ENCODE measurements around the gene SLC38A2.
A peak's percentile ranks its signal among the peaks of the same experiment; 100 is the strongest.
"Not testable (repeated sequence)": the region's sequence is repeated elsewhere in the genome, so short reads cannot be mapped to it uniquely, and the experiment has no call there.

The SLC38A2 gene

DNA sequence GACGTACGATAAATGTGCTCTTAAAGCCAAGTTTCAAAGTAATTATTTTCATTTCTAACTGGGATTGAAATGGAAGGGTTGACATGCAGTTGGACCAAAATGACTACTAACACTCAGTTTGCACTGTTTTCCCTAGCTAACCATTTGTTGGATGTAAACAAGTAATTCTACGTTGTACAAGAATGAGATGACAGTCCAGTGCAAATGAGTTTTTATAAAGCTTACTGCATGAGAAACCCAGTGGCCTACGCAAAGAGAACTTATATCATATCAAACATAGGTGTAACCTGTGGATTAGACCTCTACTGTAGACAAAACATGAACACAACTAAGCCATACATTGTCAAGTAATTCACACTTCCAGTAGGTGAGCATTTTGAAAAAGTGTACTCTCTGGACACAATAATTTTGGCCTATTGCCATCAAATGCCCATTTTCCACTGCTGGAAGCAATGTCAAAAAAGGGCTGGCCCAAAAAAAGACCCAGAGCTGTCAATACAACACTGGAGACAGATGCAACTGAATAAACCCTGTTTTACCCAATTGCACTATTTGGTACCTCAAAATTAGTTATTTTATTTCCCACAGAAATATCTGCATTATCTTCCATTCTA is 12.8 kb downstream of the SLC38A2 start:
- no peak for DNase-seq

DNA sequence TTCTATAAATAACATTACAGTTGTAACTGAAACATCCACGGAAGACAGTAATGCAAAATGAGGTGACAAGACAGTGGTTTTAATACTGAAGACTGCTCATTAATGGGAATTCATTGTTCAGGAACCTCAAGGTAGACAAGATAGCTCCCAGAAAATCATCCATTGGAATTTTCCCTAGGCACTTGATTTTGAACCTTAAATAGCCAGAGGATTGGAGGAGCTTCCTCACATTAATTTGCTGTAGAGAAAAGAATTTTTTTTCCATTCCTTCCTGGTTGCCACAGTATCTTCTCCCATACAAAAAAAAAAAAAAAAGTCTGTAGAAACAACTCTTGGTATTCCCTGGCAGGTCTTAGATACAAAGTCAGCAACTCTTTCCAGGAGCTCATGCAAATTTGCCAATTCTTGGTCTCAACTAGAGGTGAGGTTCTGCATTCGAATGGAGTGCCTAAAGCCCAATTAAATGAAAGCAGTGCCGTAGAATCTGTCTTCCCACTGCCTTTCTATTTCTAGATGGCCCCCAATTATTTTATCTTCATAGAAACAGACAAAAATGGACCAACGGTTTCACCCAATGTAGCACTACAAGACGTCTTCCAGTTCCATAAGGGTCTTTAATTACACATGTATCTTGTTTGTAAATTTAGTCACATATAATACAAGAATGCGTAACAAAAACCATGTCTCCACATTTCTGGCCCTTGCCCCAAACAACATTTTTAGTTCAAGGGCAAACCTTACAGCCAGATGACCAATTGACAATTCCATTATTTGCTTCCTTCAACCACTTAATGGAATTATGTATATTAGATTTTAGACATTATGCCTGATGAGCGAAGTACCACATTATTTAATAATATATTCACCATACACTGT is 13.5 kb downstream of the SLC38A2 start:
- DNase-seq: no peak

DNA sequence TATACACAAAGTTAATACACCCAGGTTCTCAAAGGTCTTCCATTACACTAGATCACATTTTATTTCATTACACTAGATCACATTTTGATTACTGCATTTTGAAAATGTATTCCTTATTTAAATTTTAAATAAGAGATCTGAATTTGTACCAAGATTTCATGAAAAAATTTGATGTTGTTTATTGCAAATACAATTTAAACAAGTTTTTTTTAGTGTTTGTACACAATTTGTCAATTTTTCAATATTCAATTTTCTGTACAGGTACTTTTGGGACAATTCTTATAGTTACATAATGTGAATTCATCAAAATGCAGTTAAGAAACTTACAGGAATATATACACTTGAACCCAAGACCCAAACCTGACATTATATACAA is 14.3 kb downstream of the SLC38A2 start:
- no peak for DNase-seq

DNA sequence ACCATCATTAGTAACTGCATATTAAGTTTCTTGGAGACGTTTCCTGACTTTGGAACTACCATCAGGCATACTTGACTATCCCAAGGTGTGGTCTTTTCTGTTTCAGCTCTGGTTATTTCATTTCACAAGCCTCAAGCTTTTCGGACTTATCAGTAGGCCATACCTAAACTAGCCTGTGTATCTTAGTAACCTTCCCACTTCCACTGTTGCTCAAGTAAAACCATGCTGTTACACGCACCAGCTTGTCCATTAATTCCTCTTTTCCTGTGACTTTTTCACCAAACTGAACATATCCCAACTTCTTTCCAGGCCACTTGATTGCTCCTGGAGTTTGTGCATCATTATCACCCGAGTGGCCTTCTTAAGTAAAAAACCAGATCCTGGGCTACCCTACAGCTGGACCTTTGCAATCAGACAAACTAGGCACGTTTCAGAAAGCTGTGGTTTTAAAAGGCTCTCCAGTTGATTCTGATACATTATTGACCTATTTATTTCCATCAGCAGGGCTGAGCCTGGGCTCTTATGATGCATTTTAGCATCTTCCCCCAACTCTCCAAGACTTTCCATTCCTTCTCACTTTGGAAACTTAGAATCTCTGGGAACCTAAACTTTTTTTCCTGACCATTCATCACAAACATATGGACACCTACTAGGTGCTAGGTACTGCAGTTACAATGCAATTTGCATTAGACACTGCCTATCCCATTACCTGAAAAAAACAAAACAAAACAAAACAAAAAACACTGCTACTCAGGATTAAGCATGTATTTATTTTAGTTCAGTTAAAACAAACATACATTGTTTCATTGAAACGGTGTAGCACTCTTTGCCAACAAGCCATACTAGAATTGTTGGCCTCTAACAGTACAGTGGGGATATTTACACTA is 14.9 kb downstream of the SLC38A2 start:
- no peak for DNase-seq

DNA sequence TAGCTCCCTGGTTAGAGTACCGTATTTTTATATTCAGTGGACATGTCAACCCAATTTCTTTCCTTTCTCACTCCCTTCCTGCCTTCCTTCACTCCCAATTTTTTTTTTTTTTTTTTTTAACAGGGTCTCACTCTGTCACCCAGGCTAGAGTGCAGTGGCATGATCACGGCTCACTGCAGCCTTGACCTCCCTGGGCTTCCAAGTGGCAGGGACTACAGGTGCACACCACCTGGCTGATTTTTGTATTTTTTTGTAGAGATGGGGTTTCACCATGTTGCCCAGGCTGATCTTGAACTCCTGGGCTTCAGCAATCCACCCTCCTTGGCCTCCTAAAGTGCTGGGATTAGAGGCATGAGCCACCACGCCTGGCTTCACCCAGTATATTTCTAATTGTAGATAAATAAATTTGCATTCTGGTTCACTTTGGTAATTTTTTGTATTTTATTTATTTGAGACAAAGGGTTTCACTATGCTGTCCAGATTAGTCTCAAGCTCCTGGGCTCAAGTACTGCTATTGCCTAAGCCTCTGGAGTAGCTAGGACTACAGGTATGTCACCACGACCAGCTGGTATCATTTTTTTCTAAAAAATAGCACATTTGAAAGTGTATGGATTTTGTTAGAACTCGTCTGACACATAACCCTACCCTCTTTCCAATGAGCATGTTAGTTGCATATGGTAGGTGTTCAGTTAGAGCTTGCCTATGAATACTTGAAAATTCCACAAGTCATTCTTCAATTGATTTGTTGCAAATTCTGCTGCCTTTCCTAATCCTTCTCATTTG is 15.7 kb downstream of the SLC38A2 start:
- no peak for DNase-seq

DNA sequence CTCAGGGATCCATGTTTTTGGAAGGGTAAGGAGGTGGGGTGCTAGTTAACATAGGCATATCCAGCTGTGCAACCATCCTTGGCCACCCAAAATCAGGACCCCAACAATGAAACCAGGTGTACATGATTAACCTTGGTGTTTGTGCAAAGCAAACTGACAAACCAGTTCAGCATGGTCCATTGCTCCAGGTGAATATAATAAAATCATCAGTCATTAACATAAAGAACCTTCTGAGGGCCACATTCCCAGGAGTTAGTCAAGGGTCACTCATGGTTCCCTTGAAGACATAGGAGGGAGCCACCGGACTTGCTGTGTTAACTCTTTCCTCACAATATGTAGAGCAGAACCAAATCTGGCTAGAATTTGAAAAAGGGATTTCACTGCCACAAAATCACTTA is 17.8 kb downstream of the SLC38A2 start:
- DNase-seq: no peak

DNA sequence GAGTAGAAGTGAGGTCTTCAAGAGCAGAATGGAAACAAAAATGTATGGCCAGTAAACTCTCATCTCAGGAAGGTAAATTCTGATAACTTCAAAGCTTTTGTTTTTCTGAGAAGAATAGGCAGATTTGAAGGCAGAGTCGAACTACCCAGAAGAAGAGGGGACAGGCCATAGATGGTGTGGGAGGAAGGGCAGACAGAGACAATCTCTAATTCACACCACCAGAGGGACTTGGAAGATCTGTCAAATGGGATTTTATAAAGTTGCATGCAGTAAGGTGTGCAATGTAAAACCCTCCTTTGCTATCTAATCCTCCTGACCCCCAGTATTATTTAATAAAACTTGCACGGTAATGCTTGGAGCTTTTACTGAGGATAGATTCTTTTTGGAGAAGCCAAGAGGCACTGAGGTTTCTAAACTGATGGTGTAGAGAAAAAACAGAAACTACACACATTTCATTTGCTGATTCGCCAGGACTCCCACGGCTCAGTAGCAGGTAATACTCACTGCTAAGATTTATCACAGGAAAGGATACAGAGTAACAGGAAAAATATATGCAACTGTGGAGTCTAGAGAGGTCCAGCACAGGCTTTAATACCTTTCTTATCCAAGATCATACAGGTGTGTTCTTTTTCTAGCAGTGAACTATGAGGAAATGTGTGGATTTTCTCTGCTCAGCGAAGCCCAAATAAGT is 18.3 kb downstream of the SLC38A2 start:
- peak; percentile 15 to 31 for DNase-seq

DNA sequence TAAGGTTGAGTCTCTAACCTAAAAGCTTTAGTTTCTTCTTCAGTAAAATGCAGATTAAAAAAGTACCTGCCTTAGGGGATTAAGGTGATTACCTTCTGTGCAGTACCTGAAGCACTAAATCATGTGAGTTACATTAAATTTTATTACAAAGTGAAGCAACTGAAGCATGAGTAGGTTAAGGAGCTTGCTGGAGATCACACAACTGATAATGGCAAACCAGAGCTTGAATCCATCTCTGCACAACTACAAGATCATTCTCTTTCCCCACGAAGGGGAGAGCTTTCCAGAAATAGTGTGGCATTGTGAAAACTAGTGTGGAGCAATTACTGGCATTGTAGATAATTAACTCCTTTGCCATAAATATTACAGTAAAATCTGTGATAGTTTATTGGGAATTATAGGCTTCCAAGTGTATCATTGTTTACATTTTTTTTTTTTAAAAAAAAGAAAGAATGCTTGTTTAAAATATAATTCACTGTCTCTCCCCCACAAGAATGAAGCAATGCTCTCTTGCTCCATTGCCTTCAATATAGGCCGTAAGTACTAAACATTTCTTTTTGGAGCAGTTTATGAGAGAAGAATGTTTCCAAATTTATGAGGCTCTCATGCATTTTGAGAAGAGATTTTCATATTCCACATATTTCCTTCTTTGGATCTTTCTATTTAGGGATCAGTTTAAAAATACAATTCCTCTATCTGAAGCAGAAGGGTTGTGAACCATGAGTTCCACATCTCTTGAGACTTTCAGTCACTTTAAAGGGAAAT is 20.5 kb downstream of the SLC38A2 start:
- DNase-seq: no peak

DNA sequence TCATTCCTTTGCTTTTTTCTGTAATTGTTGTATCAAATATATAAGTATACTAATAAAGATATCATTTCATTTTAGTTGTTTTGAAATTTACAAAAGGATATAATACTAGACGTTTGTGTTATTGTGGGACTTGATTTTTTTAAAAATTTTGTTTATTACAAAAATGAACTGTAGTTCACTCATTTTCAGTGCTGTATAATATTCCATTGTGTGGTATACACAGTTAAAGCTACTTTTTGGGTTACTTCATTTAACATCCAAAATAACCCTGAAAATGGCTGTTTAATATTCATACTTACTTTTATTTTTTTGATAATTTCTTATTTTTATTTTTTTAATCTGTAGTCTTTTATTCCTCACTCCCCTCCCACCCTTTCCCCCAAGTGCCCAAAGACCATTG is 21.4 kb downstream of the SLC38A2 start:
- no peak for DNase-seq

DNA sequence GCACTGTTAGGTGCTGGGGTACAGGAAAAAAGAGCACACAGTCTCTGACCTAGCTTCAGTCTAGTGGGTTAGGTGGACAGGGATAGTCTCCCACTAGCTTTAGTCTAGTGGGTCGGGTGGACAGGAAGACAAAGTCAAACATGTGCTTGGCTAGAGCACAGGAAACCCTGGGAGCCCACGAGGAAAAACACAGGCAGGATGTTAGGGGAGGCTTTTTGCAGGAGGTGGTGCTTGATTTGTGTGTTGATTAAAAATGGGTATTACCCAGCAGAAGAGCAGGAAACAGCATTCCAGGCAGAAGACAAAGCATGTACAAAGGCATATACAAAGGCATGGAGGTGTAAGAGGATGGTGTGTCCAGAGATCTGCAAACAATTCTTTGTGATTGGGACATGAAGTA is 23.3 kb downstream of the SLC38A2 start:
- no peak for DNase-seq

DNA sequence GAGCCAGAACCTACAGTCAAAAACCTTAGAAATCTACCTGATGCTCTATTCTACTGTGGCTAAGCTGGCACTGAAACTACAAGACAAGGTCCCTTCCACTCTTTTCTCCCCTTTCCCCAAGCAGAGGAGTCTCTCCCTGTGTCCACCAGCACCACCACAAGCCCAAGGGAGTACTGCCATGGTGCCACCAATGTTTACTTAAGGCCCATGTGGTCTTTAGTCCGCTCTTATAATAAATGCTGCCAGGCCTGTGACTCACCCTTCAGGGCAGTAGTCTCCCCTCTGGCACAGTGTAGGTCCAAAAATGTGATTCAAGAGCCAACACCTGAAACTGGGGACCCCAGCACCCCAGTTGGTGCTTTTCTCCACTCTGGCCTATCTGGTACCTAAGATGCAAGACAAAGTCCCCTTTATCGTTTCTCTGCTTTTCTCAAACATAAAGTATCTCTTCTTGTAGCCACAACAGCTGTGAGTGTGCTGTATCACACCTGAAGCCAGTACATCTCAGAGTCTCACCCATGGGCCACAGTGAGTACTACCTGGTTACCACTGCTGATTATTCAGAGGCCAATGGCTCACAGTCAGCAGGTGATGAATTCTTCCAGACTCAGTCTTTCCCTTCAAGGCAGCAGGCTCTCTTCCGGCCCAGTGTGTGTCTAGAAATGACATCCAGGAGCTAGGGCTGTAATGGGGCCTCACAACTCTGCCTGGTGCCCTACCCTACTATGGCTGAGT is 29.3 kb downstream of the SLC38A2 start:
- no peak for DNase-seq

DNA sequence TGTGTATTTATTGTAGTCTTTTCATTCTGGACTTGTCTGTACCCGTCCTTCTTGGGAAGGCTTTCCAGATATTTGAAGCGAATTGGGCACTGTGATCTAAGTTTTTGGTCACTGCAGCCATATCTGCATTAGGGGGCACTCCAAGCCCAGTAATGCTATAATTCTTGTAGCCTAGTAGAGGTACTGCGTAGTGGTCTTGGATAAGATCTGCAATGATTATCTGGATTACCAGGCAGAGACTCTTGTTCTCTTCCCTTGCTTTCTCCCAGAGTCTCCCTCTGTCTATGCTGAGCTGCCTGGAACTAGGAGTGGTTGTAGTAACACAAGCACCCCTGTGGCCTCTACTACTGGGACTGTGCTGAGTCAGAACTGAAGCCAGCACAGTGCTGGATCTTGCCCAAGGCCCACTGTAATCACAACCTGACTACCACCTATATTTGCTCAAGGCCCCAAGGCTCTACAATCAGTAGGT is 30.0 kb downstream of the SLC38A2 start:
- peak; percentile 21 to 58 for DNase-seq

DNA sequence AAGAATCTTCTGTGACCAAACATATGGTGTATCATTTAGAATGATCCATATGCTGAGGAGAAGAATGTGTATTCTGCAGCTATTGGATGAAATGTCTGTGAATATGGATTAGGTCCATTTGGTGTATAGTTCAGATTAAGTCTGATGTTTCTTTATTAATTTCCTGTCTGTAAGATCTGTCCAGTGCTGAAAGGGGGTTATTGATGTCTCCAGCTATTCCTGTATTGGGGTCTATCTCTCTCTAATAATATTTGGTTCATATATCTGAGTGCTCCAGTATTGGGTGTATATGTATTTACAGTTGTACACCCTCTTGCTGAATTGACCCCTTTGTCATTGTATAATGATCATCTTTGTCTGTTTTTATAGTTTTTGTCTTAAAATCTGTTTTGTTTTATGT is 33.5 kb downstream of the SLC38A2 start:
- no peak for DNase-seq

DNA sequence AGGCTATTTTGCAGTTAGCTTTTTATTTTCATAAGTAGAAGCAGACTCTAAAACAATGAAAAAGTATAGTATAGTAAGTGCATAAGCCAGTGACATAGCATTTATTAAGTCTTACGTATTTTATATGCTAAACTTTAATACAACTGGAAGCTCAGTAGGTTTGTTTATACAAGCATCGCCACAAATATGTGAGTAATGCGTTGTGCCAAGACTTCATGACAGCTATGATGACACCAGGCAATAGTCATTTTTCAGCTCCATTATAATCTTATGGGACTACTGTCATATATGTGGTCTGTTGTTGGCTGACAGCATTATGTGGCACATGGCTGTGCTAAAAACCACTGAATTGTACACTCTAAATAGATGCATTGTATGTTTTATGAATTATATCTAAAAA is 40.3 kb downstream of the SLC38A2 start:
- DNase-seq: no peak

DNA sequence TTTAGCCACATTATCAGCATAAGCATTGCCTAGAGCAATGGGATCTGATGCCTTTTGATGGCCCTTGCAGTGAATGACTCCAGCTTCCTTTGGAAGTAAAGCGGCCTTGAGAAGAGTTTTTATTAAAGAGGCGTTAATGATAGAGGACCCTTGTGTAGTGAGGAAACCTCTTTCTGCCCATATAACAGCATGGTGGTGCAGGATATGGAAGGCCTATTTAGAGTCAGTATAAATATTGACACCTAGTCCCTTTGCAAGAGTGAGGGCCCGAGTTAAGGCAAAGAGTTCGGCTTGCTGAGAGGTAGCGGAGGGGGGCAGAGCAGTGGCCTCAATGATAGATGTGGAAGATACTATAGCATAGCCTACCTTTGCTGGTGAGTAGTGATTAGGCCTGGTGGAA is 47.5 kb downstream of the SLC38A2 start:
- DNase-seq: not testable (repeated sequence)

DNA sequence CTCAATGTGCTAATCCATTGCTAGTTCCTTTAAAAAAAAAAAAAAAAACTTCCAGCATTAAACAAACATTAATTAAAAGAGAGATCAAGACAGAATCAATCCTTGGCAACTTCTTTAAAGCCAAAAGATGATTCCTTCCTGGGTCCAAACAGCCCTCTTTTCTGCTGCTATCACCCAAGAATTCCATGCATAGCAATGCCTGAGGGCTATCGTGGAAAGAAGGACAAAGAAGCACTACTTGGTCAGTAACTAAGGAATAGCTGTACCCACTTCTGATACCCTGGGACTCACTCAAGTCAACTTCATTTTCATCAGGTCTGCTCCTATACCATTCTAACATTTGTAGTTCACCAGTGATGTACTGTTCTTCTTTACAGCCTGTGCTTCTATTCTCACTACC is 51.8 kb downstream of the SLC38A2 start:
- no peak for DNase-seq

DNA sequence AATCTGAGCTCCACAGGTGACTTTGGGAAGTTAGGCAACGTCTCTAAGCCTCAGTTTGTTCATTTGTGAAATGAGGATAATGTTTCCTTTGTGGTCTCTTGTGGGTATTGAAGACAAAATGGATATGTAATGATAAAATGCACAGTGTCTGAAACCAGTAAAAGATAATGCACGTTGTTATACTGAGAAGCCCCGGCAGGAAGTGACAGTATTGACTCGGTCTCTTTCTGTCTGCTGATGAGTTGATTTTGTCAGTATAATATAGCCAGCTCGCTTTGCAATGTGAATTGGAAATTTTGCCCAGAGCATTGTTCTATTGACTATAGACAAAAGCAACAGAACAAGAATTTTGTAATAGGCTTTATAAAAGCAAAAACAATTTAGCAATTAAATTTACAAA is 54.5 kb downstream of the SLC38A2 start:
- DNase-seq: no peak

All from Kasumi-1 (cell line).